ENCODE measurements around the gene RNF2.
"Not testable (repeated sequence)": the region's sequence is repeated elsewhere in the genome, so short reads cannot be mapped to it uniquely, and the experiment has no call there.

Gene RNF2

DNA sequence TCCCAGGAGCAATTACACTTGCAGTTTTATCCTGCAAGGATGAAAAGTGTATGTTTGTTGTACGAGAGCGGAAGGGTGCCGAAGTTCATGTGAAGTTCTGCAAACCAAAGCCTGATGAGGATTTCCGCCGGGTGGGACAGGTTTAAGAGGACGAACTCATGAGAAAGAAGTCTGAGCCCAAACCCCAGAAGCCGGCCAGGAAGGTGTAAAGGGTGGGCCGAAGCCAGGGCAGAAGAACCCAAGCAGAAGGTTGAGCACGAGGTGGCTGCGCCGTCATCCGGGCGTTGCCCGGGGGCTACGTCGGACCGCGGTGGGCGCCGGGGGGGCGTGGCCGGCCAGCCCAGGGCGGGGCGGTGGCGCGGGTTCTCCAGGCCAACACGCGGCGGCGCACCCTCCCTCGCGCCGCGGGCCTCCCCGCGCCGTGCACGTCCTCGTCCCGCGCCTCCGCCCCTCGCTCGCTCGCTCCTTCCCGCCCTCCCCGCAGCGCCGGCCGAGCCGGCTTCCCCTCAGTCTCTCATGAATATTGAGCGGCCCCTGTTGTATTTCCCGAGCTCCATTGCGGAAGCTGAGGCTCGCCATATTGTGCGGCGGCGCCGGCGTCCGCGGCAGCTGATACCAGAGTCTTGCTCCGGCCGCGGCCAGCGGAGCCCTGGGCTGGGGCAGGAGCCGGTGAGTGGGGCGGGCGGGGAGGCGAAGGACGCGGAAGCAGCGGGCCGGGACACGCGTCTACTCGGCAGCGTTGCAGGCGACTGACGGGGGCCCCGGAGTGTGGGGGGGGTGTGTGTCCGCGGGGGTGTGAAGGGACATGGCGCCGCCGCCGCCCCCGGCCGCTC lies at the start of gene RNF2:
Gene RNF2, plus strand, starts transcription at position 578 of the 833 bp plus-strand sequence. CDS start 41,996 bp downstream, outside the sequence.
- peak; percentile 81 for DNase-seq

DNA sequence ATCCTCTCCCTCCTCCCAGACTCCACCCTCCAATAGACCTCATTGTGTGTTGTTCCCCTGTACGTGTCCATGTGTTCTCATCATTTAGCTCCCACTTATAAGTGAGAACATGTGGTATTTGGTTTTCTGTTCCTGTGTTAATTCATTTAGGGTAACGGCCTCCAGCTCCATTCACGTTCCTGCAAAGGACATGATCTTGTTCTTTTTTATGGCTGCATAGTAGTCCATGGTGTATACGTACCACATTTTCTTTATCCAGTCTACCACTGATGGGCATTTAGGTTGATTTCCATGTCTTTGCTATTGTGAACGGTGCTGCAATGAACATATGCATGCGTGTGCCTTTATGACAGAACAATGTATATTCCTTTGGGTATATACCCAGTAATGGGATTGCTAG lies 45.4 kb upstream of the RNF2 start:
- DNase-seq = not testable (repeated sequence)

DNA sequence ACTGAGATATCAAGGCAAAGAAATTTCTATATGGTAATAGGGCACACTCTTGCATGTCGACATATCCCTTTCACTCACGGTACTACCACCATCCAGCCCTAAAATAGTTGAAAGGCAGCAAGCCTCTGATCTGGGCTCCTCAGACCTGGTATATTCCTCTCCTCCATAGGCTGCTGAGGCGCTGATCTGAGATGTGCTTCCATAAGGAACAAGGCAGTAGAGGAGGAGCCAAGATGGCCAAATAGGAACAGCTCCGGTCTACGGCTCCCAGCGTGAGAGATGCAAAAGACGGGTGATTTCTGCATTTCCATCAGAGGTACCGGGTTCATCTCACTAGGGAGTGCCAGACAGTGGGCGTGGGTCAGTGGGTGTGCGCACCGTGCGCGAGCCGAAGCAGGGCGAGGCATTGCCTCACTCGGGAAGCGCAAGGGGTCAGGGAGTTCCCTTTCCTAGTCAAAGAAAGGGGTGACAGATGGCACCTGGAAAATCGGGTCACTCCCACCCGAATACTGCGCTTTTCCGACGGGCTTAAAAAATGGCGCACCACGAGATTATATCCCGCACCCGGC lies 44.0 kb upstream of the RNF2 start:
- not testable (repeated sequence) for DNase-seq

DNA sequence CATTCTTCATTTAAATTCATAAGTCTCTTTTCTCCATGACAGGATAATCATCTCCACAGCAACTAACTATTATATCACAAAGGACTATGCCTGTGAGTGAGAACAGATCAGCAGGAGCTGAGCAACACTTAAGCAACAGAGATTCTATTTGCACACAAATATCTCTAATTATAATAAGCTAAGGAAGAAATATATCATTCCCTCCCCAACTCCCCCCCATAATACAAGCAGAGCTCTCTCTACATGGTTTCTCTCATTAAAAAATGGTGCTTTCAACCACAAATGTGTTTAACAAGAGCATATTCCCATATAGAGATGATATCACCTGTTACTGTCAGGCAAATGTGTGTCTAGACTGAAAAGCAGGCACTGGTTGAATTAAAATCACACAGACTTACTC lies 36.5 kb upstream of the RNF2 start:
- DNase-seq = no peak

DNA sequence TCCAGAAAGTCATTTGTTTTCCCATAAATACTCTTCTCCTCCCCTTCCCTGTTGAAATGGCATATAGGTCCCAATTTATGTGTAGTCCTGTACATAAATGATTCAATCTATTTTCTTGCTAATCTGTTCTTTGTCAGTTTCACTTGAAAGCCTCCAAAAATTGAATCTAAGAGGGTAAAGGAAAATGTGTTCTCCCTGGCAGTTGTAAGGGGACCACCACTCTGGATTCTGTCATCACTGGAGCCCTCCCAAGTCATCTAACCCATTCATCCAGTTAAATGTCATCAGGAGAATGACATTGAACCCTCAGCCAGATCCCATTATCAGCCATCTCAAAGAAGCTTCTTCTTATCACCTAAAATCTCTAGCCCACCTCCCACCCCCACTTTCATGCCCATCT lies 35.0 kb upstream of the RNF2 start:
- no peak for DNase-seq

DNA sequence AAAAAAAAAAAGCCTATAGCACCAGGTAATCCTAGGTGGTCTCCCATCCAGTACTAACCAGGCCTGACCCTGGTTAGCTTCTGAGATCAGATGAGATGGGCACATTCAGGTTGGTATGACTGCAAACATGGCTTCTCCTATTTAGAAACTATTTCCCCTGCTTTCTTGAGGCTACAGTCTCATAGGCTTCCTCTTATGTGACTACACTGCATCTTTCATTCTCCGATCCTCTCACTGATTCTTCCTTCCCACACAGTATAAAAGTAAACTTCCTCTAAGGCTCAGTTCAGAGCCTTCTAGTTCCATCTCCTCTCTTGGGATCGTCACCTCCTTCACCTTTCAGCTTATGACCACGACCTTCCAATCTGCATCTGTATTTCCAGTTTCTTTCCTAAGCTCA lies 30.4 kb upstream of the RNF2 start:
- DNase-seq = no peak

DNA sequence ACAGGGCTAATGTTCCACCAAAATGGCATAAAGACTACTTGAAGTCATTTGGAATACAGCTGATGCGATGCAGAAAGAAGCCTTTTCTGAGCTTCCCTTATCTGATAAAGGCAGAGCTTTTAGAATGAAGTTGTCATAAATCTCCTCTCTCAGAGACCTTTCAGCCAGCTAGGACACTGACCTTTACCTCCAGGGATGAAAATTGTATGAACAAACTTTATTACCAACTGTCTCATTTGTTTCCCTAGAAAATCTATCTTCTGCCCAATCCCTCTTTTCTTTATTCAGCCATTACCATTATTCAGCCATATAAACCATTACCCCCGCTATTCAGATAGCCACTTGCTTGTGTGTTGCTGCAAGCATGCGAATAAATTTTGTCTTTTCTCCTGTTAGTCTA lies 29.7 kb upstream of the RNF2 start:
- DNase-seq = no peak

DNA sequence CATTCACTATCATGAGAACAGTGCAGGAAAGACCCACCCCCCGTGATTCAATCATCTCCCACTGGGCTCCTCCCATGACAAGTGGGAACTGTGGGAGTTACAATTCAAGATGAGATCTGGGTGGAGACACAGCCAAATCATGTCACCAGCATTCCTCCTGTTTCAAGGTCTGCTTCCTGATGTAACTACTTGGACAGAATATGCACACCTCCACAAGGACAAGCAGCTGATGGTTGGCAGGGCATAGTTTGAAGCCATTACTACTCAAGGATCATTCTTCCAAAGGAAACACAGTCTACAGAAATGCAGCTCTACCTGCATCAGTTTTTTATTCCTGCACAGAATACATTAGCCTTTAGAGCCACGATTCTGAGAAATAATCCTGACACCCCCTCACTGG lies 28.5 kb upstream of the RNF2 start:
- no peak for DNase-seq

DNA sequence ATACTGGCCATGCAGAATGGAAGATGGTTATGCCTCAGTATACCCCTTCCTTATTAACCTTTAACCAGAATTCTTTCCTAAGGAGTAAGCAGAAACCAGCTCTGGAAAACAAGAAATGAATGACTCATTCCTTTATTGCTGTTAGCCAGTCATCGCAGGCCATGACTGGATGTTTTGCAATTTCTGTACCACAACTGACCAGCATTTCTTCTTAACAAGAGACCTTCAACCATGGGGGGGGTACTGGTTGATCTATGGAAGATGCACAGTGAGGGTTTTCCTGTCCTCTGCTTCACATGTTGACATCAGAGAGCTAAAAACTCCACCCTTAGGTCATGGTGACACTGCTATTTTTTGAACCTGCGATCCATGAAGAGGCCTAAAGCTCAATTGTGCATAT lies 28.0 kb upstream of the RNF2 start:
- DNase-seq = no peak

DNA sequence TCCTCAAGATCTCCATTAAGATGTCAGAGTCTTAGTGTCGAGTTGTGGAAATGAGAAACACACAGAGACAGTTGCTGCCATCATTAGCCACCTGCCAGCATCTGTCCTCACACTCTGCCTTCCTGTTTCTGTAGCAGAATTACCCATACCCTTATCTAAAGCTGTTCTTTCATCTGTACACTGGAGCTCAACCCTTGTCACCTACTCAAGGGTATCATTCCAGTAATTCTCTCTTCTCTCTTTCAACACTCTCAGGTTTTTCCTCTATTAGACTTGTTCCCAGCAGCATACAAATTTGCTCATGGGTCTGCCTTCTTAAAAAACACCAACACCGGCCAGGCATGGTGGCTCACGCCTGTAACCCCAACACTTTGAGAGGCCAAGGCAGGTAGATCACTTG lies 27.4 kb upstream of the RNF2 start:
- no peak for DNase-seq

DNA sequence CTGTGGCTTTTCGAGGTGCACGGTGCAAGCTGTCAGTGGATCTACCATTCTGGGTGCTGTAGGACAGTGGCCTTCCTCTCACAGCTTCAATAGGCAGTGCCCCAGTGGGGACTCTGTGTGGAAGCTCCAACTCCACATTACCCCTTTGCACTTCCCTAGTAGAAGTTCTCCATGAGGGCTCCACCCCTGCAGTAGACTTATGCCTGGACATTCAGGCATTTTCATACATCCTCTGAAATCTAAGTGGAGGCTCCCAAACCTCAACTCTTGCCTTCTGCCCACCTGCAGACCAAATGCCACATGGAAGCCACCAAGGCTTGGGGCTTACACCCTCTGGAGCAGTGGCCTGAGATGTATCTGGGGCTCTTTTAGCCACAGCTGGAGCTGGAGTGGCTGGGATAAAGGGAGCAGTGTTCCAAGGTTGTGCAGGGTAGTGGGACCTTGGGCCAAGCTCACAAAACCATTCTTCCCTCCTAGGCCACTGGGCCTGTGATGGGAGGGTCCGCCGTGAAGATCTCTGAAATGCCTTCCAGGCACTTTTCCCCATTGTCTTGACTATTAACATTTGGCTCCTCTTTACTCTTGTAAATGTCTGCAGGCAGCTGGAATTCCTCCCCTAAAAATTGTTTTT lies 18.0 kb upstream of the RNF2 start:
- no peak for DNase-seq

DNA sequence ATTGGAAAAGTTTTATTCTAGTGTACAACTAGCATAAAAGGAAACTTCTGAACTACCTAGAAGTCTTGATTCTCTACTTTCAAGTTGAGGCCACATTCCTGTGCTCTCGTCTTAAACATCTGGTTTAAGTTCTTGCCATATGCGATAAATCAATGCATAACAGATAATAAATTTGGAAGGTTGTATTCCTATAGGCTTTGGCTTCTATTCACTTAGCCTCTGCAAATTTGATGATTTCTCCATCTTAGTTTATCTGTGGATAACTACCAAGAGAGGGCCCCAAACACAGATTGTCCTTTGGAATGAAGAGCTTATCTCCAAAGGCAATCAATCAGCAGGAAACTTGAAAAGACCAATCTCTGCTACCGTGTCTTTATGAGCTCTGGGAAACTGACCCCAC lies 11.7 kb upstream of the RNF2 start:
- DNase-seq = no peak

DNA sequence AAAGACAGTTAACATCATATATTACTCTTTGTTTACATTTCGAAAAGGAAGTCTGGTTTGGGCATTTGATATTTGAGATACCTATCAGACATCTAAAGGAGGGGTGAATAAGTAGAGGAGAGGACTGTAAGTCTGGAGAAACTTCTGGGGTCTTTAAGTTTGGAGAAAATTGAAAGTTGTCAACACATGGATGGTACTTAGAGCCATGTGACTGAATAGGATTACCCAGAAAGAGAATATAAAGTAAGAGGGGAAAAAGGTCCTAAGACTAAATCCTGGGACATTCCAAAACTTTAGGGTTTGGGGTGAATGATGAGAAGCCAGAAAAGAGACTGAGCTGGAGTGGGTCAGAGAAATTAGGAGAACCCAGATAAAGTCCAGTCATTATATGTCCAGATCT lies 10.1 kb upstream of the RNF2 start:
- no peak for DNase-seq

DNA sequence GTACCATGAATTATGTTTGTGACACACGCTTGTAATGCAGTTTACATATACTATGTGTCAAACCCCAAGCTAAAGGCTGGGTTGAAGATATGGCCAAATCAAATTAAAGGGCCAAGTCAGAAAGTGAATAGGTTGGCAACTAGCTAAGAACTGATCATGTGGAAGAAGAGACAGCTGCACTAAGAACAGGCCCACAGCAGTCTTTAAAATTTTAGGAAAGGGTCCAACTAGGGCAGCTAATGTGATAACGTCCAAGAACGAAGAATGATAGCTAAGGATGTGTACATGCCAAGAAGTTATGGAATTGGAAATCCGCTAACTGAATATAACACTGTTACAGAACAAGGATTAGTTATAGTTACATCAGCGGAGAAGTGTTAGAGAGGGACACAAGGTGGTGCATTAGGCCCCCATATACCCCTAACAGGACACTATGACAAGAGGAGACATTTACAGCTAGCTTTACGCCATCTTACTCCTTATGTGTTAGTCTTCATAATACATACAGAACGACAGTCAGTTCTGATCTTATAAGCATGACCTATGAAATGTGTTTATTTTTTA lies 6.5 kb upstream of the RNF2 start:
- no peak for DNase-seq

DNA sequence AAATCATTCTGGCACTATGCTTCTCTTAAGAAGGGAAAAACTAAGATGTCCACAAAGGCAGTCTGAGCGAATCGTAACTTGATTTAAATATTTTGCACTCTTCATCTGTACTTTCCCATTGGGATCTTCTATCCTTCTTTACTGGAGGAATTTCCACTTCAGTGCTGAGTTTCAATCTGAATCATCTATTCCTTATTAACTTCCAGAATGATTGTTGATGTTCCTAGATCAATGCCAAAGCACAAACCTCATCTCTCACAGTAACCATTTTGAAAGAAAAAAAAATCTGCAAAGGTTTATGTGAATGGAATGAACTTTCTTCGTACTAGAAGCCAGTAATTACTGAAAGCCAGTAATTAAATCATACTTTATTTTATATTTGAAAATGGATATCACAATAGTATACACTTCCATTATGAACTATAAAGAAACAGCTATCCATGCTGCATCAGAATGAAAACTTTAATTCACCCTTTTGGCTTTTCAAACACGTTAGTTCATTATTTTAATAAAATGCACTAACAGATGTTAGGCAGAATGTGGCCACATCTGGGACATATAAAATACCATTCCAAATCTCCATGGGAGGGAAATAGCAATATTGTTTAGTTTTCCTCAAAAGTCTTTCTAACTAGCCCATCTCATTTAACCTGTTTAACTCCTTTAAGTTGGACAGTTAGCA lies 5.5 kb upstream of the RNF2 start:
- no peak for DNase-seq

DNA sequence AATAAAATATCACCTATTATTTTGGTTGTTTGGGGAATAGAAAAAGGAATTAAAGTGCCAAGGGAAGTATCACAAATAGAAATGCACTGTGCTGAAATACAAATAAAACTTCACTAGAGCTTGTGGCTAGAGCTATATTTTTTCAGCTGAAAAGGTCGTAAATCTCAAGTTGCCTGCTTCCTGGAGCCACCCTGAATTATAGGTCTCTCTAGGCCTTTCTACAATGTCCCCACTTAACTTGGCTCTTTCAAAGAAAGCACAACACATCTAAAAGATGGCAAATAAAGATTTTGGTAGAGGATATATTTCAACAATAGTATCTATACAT lies 5.0 kb upstream of the RNF2 start:
- no peak for DNase-seq

DNA sequence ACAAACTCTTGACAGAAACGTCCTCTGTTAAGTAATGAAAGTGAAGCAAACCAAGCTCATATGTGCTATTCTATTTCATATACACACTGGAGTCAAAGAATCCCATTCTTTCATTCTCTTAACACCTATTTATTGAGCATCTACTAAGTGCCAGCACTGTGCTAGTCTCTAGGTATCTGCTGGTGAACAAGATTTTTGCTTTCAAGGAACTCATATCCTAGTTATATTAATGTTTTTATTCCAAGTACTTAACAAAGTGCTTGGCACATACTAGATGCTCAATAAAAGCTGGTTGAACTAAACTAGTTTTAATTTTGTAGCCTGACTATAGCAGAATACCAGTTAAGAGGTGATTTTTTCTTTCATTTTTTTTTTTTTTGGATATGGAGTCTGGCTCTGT lies 3.6 kb upstream of the RNF2 start:
- DNase-seq = no peak

DNA sequence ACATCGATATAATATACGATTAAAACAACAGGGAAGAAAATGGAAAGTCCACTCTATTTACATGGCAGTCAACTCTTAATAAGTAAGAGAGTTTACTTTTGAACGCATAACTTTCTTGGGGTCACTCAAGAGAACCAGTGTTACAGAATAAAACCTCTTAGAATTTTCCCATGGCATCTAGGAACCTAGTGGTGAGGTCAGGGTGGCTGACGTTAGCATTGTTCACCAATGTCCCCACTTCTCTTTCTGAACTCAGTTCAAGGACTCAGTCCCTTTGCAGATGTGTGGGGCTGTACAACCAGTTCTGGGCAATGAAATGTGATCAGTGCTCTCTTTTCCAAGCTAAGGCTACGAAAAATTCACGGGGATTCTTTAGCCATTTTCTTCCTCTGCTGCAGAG lies 2.6 kb upstream of the RNF2 start:
- DNase-seq = no peak

DNA sequence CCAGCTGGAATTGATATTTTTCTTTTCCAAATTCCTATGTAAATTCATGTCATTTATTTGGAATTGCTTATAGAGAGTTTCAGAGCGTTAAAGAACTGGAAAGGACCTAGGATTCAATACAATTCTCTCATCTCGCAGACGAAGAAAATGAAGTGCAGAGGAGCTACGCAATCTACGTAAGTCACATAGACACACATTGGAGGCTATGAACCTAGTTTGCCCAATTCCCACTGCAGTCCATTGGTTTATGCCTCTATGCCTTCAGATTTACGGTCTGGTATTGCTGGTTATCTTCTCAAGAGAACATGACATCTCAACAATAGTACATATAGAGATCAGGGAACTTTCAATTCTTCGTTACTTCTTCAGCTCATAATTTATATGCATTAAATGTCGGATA lies 971 bp upstream of the RNF2 start:
- no peak for DNase-seq

DNA sequence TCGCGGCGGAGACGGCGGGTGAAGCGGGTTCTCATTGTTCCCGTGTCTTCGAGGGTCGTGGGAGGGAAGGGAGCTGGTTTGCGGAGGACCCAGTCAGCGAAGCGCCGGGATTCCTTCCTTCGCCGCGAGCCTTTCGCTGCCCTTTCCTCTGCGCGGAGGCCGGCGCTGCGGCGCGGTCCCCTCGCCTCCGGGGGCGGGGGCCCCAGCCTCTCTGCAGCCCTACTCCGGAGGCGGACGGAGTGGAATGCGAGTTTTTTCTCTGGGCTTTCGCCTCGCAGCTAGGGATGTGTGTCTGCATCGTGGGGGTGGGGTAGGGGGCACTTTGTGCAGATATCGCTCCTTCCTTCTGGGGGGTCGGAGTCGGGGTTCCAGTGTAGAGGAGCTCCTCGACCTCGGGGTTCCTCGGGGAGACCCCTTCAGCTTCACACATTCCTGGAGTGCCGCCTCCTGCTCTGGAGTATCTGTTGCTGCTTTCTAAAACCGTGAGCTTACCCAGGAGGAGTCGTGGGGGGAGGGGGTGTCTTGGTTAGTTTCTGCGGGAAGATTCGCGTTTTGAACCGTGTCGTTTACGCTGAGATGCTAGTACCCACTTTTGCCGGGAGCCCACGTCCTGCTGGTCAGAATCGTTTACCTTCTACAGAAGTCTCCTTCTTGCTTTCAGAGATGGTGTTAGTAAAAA lies 595 bp downstream of the RNF2 start:
- DNase-seq = no peak

DNA sequence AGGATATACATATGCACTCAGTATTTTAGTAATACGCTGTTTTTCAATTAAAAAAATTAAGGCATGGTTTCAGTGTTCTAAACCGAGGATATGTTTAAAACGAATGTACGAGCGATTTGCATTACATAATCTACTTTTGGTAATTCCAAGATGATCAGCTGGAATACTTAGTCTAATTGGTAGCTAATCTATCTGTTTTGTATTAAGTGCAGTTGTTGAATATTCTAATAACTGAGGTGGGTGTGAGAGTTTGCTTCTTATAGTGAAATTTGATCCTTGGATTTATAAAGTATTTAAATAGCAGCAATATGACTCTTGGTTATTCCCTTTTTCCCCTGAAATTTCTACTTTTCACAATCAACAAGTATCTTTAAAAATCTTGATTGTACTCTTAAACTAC lies 1.3 kb downstream of the RNF2 start:
- DNase-seq = no peak

DNA sequence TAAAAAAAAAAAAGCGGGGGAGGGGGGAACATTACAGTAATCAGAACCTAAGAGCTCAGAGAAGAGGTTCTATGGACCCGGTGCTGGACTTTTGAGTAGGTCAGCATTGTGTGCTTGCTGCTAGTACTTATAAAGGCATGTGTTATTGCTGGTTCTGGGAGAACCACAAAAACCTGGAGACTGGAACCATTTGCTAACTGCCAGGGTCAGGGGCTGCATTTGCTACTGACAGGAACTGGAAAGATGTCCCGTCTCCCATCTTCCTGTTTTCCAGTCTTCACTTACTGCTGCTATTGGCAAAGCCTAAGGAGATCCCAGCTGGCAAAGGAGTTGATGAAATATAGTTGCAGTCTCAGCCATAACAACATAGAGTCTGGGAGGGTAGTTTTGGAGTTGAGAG lies 4.3 kb downstream of the RNF2 start:
- DNase-seq = no peak

DNA sequence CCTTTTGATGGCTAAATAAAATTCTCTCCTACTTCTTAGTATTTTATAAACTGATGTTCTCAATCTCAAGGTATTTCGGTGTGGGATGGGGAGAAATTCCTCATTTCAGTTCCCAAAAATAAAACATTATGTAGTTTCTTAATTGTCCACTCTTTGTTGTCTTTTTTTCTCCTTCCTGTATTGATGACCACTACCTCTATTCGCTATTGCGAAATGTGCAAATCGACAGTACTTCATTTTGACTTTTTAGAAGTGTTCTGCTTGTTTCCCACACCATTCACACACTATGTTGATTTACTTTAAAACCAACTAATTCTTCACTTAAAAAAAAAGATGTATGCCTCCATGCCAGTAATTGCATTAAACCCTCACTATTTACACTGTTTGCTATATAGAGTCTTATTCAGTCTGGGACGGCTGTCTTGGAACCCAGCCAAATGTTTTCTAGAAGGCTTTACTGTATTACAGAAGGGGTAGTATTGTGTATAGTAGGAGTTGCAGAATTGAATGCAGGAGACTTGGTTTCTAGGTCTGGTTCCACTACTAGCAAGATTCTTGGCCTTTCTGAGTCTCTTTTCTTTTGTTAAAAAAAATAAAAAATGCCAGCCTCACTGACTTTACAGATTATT lies 5.6 kb downstream of the RNF2 start:
- peak; percentile 58 for DNase-seq

Data from hematopoietic multipotent progenitor cell treated with erythropoietin and hydrocortisone succinate and interleukin-3 and kit ligand, for 8 days (in vitro differentiated cells).